Stomach (tissue), 4 donors: ENCODE data around the gene LRRC8C.

Source experiments
- CTCF ChIP-seq, 7 experiments: fragments of 450-650 bp in 4 of 7; fragments of 200-600 bp in 3 of 7; sonication (generic) in 3 of 7; IDR thresholded peaks; one replicate each; pipeline ENCODE4 v1.5.1; 2016 to 2019; ENCODE audit warnings: antibody characterized with exemption in 7 of 7, control low read depth in 2 of 7, mild to moderate bottlenecking in 1 of 7
- EP300 ChIP-seq: sonication (generic); formaldehyde crosslinking; IDR thresholded peaks from one replicate; pipeline ENCODE4 v1.6.1; 2017; ENCODE audit warnings: antibody characterized with exemption
- POLR2A ChIP-seq, 4 donors: fragments of 450-650 bp; IDR thresholded peaks; one replicate each; pipeline ENCODE4 v1.6.1; 2016; ENCODE audit warnings: antibody characterized with exemption in 4 of 4, control low read depth in 2 of 4, mild to moderate bottlenecking in 1 of 4, moderate library complexity in 1 of 4
- POLR2AphosphoS5 ChIP-seq, 3 donors: sonication (generic); formaldehyde crosslinking; IDR thresholded peaks; one replicate each; pipeline ENCODE4 v1.6.1; 2016; ENCODE audit warnings: antibody characterized with exemption in 3 of 3

GRCh38 chr1:89703469-89703868 is 70.5 kb downstream of the LRRC8C start:
- TF ChIP-seq CTCF (IDR thresholded peaks at IDR 0.05) (no peak), POLR2A (IDR thresholded peaks at IDR 0.05) (no peak), POLR2AphosphoS5 (IDR thresholded peaks at IDR 0.05) (no peak), EP300 (no peak)
